GM23338 (cell line): Measurements from ENCODE around the gene HOTAIR. TPM values are rescaled to one million over a fixed set of nuclear protein-coding genes. Genes with fewer than 3 reads are reported as not detected.

Experiments
- ATAC-seq: fragments of 200-7000 bp; cut with Tn5 transposase; 3 replicates; pipeline ENCODE4 v1.9.1; 2020
- DNase-seq: peaks from one replicate; pipeline ENCODE4 v3.0.0-alpha.2; 2015; ENCODE audit warnings: low spot score
- H2AFZ ChIP-seq: fragments of 200-600 bp; sonication (generic); 2 replicates; pipeline ENCODE4 v1.8.0; 2016; ENCODE audit warnings: antibody characterized with exemption, mild to moderate bottlenecking, moderate library complexity
- H3F3A ChIP-seq: fragments of 200-600 bp; sonication (generic); replicated peaks from 2 replicates; pipeline ENCODE4 v1.8.0; 2017; ENCODE audit warnings: antibody characterized with exemption, mixed run types, low read depth
- H3K27ac ChIP-seq: fragments of 200-600 bp; sonication (generic); 2 replicates; pipeline ENCODE4 v1.6.1; 2016; ENCODE audit warnings: low read depth
- H3K27me3 ChIP-seq: fragments of 200-600 bp; sonication (generic); 2 replicates; pipeline ENCODE4 v1.8.0; 2016; ENCODE audit warnings: mild to moderate bottlenecking, mixed run types, moderate library complexity; ENCODE audit not compliant: insufficient read depth
- H3K36me3 ChIP-seq: fragments of 200-600 bp; sonication (generic); 2 replicates; pipeline ENCODE4 v1.8.0; 2016; ENCODE audit warnings: mild to moderate bottlenecking; ENCODE audit not compliant: insufficient read depth
- H3K4me1 ChIP-seq: fragments of 200-600 bp; sonication (generic); 2 replicates; pipeline ENCODE4 v1.8.0; 2016; ENCODE audit warnings: mild to moderate bottlenecking, moderate library complexity; ENCODE audit not compliant: insufficient read depth
- H3K4me2 ChIP-seq: fragments of 200-600 bp; sonication (generic); 2 replicates; pipeline ENCODE4 v1.7.1; 2017; ENCODE audit warnings: mixed run types
- H3K4me3 ChIP-seq: fragments of 200-600 bp; sonication (generic); 2 replicates; pipeline ENCODE4 v1.6.1; 2016; ENCODE audit warnings: mixed run types
- H3K79me2 ChIP-seq: fragments of 200-600 bp; sonication (generic); replicated peaks from 2 replicates; pipeline ENCODE4 v1.8.0; 2017; ENCODE audit warnings: mild to moderate bottlenecking; ENCODE audit not compliant: insufficient read depth
- H3K9me2 ChIP-seq: fragments of 200-600 bp; sonication (generic); 2 replicates; pipeline ENCODE4 v1.8.0; 2017; ENCODE audit not compliant: insufficient read depth
- H4K20me1 ChIP-seq: fragments of 200-600 bp; sonication (generic); replicated peaks from 2 replicates; pipeline ENCODE4 v1.8.0; 2017; ENCODE audit warnings: mild to moderate bottlenecking; ENCODE audit not compliant: insufficient read depth
- H3K27ac Mint-ChIP-seq: 2 replicates; pipeline ENCODE4 v1.8.0; 2020; ENCODE audit warnings: inconsistent platforms, mild to moderate bottlenecking, moderate library complexity, mixed read lengths
- H3K27me3 Mint-ChIP-seq: 3 replicates; pipeline ENCODE4 v1.8.0; 2022; ENCODE audit warnings: low read depth, mild to moderate bottlenecking, moderate library complexity, mixed read lengths, inconsistent platforms; ENCODE audit not compliant: insufficient read depth, poor library complexity
- H3K36me3 Mint-ChIP-seq: 3 replicates; pipeline ENCODE4 v1.8.0; 2021; ENCODE audit warnings: low read depth, mild to moderate bottlenecking, inconsistent platforms, moderate library complexity, mixed read lengths
- H3K4me1 Mint-ChIP-seq: 3 replicates; pipeline ENCODE4 v1.8.0; 2020; ENCODE audit warnings: mild to moderate bottlenecking, inconsistent platforms, mixed read lengths
- H3K4me3 Mint-ChIP-seq: 3 replicates; pipeline ENCODE4 v1.8.0; 2021; ENCODE audit warnings: moderate library complexity, mild to moderate bottlenecking, inconsistent platforms, mixed read lengths
- H3K9me3 Mint-ChIP-seq: 3 replicates; pipeline ENCODE4 v1.8.0; 2020; ENCODE audit warnings: moderate library complexity, mild to moderate bottlenecking, inconsistent platforms, mixed read lengths
- ETS1 ChIP-seq: IDR thresholded peaks from 2 replicates; pipeline ENCODE4 v1.6.1; 2016; ENCODE audit warnings: antibody characterized with exemption
- EZH2 ChIP-seq: fragments of 200-600 bp; sonication (generic); IDR thresholded peaks from one replicate; pipeline ENCODE4 v1.8.0; 2017; ENCODE audit warnings: antibody characterized with exemption, mild to moderate bottlenecking, low read depth; ENCODE audit not compliant: unreplicated experiment
- EZH2phosphoT487 ChIP-seq: fragments of 200-600 bp; sonication (generic); IDR thresholded peaks from one replicate; pipeline ENCODE4 v1.8.1; 2018; ENCODE audit warnings: antibody characterized with exemption; ENCODE audit not compliant: unreplicated experiment
- JUNB ChIP-seq: IDR thresholded peaks from one replicate; pipeline ENCODE4 v1.6.1; 2016; ENCODE audit warnings: antibody characterized with exemption; ENCODE audit not compliant: unreplicated experiment
- polyA plus RNA-seq: library from polyadenylated mRNA; unstranded; fragments of >200 nt; fragmentation: Nextera tagmentation; extraction: Ambion mirVana; gene quantifications from 2 replicates; pipeline ENCODE4 v1.2.1, GENCODE V29; 2016
- total RNA-seq: library from RNA; depleted of rRNA; stranded (reverse); fragments of >200 nt; shearing (Covaris generic); gene quantifications from 2 replicates; pipeline ENCODE4 v1.2.3, GENCODE V29; 2014

The HOTAIR gene
- total and polyA plus RNA-seq, 2 experiments from 2014 or later: not detected

- peaks cover 3% of the 10 kb centered on the region; the same call in 2 of the 3 replicates for H3K9me3 Mint-ChIP-seq
- Histone ChIP-seq H2AFZ (no peak overlapping the region), H3K4me1 (peaks cover 42% of the 10 kb centered on the region), H3K27ac (no peak overlapping the region), H3K4me3 (peak overlapping the region; percentile 63), H3F3A (peaks cover 37% of the 10 kb centered on the region; the same call in 1 of the 2 replicates), H3K4me2 (peak overlapping the region; percentile 89), H3K79me2 (no peaks in the 10 kb centered on the region), H3K27me3 (peaks cover 100% of the 10 kb centered on the region), H4K20me1 (peaks cover 43% of the 10 kb centered on the region), H3K36me3 (no peaks in the 10 kb centered on the region; the same call in 1 of the 2 replicates), H3K9me2 (no peaks in the 10 kb centered on the region)
- H3K27ac Mint-ChIP-seq: no peak overlapping the region
- no peaks in the 10 kb centered on the region; the same call in 2 of the 3 replicates for H3K36me3 Mint-ChIP-seq
- DNase-seq (peak; percentile 78), ATAC-seq (peak; percentile 15)
- TF ChIP-seq ETS1 (no peak), EZH2phosphoT487 (no peak), EZH2 (peak; percentile 97), JUNB (no peak)
- H3K27me3 Mint-ChIP-seq: peaks cover 98% of the 10 kb centered on the region
- peak overlapping the region; percentile 50; the same call in 2 of the 3 replicates for H3K4me3 Mint-ChIP-seq
- H3K4me1 Mint-ChIP-seq: peaks cover 33% of the 10 kb centered on the region
These were observed 44.5 kb upstream of the HOTAIR start for GRCh38 chr12:54019091-54019811.

- Mint-ChIP-seq H3K9me3 (peaks cover 3% of the 10 kb centered on the region; the same call in 2 of the 3 replicates), H3K36me3 (no peaks in the 10 kb centered on the region; the same call in 2 of the 3 replicates), H3K27me3 (peaks cover 98% of the 10 kb centered on the region), H3K4me3 (peak overlapping the region; percentile 62), H3K4me1 (peaks cover 30% of the 10 kb centered on the region), H3K27ac (no peak overlapping the region)
- ATAC-seq (no peak), DNase-seq (peak; percentile 70)
- Histone ChIP-seq H3K79me2 (no peaks in the 10 kb centered on the region), H3K36me3 (no peaks in the 10 kb centered on the region; the same call in 1 of the 2 replicates), H3F3A (peaks cover 38% of the 10 kb centered on the region), H2AFZ (peak overlapping the region; percentile 80), H3K4me1 (peaks cover 42% of the 10 kb centered on the region), H3K4me2 (peak overlapping the region; percentile 89), H3K4me3 (peak overlapping the region; percentile 63), H3K9me2 (no peaks in the 10 kb centered on the region), H3K27me3 (peaks cover 100% of the 10 kb centered on the region), H3K27ac (no peak overlapping the region), H4K20me1 (peaks cover 42% of the 10 kb centered on the region)
- TF ChIP-seq EZH2: peak; percentile 50
- no peak for TF ChIP-seq ETS1
These were observed 43.8 kb upstream of the HOTAIR start for GRCh38 chr12:54018468-54018984.
